ENCODE data around the gene POLR1D.

The POLR1D gene

DNA sequence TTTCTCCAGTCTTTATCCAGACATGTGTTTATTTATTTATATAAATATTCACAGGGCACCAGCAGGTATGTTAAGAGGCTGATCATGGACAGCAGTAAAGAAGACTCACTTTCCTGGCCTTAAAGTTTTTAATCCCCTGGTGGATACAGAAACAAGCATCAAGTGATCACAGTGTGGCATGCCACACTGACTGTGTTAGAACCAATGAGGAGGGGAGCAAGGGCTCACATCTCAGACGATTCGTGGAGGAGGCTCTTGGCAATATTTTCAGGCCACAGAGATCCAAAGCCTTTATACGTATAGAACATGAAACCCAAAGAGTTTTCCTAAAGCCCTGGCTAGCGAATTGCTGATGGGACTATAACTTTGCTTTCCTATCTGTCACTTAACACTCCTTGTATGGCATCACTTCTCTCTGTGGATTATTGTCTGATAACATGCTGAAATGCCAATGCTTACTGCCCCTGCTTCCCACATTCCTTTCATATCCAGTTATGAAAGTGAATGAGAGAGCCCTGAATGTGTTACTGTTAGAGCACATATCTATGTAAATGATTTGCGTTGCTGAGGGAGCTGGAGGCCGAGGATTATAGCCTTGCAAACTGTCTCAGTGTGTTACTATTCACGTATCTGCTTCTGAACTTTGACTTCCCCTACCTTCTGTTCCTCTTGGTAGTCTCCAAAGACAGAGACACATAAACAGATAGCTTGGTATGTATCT is 37.6 kb downstream of the POLR1D start:
- no peaks in the 10 kb centered on the region for H3K9me3 Mint-ChIP-seq
- DNase-seq (ENCODE audit: low spot score in 2 of 2) (no peak), ATAC-seq (ENCODE audit: low read depth) (no peak)
- peak overlapping the region; percentile 36 for H3K27ac Mint-ChIP-seq
- no peaks in the 10 kb centered on the region for H3K27me3 Mint-ChIP-seq
- H3K36me3 Mint-ChIP-seq: peaks cover 14% of the 10 kb centered on the region
- peaks cover 7% of the 10 kb centered on the region for H3K4me1 Mint-ChIP-seq
- no peak overlapping the region for H3K4me3 Mint-ChIP-seq

- H3K27ac Mint-ChIP-seq: no peak overlapping the region
- DNase-seq (ENCODE audit: low spot score in 2 of 2): no peak
- H3K4me3 Mint-ChIP-seq: no peak overlapping the region
- no peaks in the 10 kb centered on the region for H3K27me3 Mint-ChIP-seq
- H3K36me3 Mint-ChIP-seq: peaks cover 13% of the 10 kb centered on the region
- ATAC-seq (ENCODE audit: low read depth): no peak
- H3K4me1 Mint-ChIP-seq: peaks cover 4% of the 10 kb centered on the region
- no peaks in the 10 kb centered on the region for H3K9me3 Mint-ChIP-seq
Observed at GRCh38 chr13:27660511-27660910, 38.8 kb downstream of the POLR1D start.

DNA sequence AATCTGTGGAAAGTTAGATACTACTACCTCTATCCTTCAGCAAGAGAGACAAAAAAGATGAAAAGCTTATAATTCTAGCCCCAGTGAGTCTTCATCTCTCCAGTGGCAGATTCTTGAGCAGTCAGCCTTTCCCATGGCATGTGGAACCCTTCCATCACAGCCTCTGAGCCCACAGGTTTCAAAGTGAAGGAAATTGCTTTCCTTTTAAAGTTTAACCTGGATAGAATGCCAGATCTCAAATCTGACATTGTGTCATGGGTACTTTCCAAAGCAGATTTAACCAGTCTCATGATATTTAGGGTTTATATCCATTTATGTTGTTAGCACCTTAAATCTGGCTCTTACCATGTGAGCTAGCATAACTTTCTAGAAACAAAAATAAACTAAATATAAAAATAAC is 39.3 kb downstream of the POLR1D start:
- Mint-ChIP-seq H3K4me1 (peaks cover 2% of the 10 kb centered on the region), H3K9me3 (no peaks in the 10 kb centered on the region), H3K27me3 (no peaks in the 10 kb centered on the region), H3K36me3 (peaks cover 16% of the 10 kb centered on the region), H3K4me3 (no peak overlapping the region), H3K27ac (peak overlapping the region; percentile 49)
- ATAC-seq (ENCODE audit: low read depth): no peak
- DNase-seq (ENCODE audit: low spot score in 2 of 2): no peak

DNA sequence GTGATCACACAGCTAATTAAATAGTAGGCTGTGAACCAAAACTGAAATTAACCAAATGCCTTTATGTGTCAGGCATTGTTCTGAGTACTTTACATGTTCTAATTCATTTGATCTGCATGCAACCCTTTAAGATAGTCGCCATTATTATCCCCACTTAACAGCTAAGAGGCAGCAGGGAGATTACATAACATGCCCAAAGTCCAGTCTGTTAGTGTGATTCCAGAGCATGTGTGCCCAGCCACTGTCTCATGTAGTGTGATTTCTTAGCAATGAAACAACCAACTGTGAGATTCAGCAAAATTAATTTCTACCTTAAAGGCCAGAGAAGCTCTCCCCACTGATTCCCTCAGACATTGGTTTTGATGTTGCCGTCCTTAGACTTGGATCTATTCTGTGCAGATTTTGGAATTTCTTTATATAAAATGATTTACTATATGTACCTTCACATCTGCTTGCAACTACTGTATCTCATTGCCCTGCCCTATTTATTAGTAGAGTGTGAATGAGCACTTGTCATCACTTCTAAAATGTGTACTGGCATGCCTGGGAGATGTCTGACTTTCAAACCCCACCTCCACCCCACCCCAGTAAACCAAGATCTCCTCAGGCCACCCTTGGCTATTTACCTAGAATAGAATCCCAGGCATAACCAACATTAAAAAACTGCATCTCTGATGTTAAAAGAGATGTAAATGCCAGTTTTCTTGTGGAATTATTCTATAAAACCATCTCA is 41.2 kb downstream of the POLR1D start:
- no peak for DNase-seq (ENCODE audit: low spot score in 2 of 2)
- Mint-ChIP-seq H3K4me1 (peaks cover 2% of the 10 kb centered on the region), H3K27me3 (no peaks in the 10 kb centered on the region), H3K27ac (no peak overlapping the region), H3K36me3 (peaks cover 19% of the 10 kb centered on the region), H3K4me3 (no peak overlapping the region), H3K9me3 (no peaks in the 10 kb centered on the region)
- no peak for ATAC-seq (ENCODE audit: low read depth)

- Mint-ChIP-seq H3K36me3 (peaks cover 19% of the 10 kb centered on the region), H3K4me3 (no peak overlapping the region), H3K9me3 (no peaks in the 10 kb centered on the region), H3K4me1 (peaks cover 2% of the 10 kb centered on the region), H3K27me3 (no peaks in the 10 kb centered on the region), H3K27ac (peak overlapping the region; percentile 19)
- no peak for ATAC-seq (ENCODE audit: low read depth)
- DNase-seq (ENCODE audit: low spot score in 2 of 2): no peak
Observed at GRCh38 chr13:27663947-27664346, 42.3 kb downstream of the POLR1D start.

DNA sequence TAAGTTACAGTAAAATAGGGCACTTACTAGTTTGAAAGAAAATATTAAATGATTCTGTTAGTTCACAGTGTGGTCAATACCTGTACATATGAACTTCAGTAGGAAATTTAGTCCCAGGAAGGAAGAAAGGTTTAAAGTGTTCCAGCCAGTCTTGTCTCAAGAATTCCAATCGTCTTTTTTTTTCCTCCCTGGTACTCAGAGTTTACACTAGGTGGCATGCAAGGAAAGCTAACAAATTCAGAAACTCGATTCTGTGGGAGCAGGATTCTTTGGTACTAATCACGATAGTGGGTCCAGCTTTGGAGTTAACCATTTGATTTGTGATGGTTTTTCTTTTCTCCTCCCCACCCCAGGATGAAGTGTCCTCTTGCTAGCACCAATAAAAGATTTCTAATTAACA is 43.6 kb downstream of the POLR1D start:
- DNase-seq (ENCODE audit: low spot score in 2 of 2) (no peak), ATAC-seq (ENCODE audit: low read depth) (no peak)
- H3K9me3 Mint-ChIP-seq: no peaks in the 10 kb centered on the region
- no peaks in the 10 kb centered on the region for H3K27me3 Mint-ChIP-seq
- peaks cover 17% of the 10 kb centered on the region for H3K36me3 Mint-ChIP-seq
- H3K27ac Mint-ChIP-seq: no peak overlapping the region
- H3K4me3 Mint-ChIP-seq: no peak overlapping the region
- H3K4me1 Mint-ChIP-seq: peaks cover 2% of the 10 kb centered on the region

GRCh38 chr13:27665761-27666160 is 44.1 kb downstream of the POLR1D start:
- H3K27ac Mint-ChIP-seq: no peak overlapping the region
- no peaks in the 10 kb centered on the region for H3K27me3 Mint-ChIP-seq
- H3K36me3 Mint-ChIP-seq: peaks cover 15% of the 10 kb centered on the region
- H3K4me1 Mint-ChIP-seq: peaks cover under 1% of the 10 kb centered on the region
- no peak overlapping the region for H3K4me3 Mint-ChIP-seq
- DNase-seq (ENCODE audit: low spot score in 2 of 2) (no peak), ATAC-seq (ENCODE audit: low read depth) (no peak)
- no peaks in the 10 kb centered on the region for H3K9me3 Mint-ChIP-seq

DNA sequence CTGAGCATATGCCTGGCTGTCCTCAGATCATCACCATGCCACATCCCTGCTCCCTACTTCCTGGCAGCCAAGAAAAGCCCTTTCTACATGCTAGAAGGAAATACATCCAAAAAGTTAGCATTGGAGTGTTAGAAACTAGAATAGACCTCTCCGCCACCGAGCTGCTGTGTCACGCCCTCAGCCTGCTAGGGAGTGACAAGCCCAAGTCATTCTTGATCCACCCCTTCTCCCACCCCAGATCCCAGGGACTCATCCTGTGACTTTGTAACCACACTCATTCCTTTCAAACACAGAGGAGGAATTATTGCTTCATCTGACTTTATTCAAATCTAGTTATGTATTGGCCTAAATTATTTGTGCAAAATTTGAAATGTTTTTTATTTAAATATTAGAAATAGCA is 45.3 kb downstream of the POLR1D start:
- Mint-ChIP-seq H3K27me3 (no peaks in the 10 kb centered on the region), H3K4me1 (no peaks in the 10 kb centered on the region), H3K9me3 (no peaks in the 10 kb centered on the region), H3K4me3 (no peak overlapping the region), H3K27ac (no peak overlapping the region), H3K36me3 (peaks cover 11% of the 10 kb centered on the region)
- ATAC-seq (ENCODE audit: low read depth) (no peak), DNase-seq (ENCODE audit: low spot score in 2 of 2) (no peak)

- no peak overlapping the region for H3K4me3 Mint-ChIP-seq
- H3K27me3 Mint-ChIP-seq: no peaks in the 10 kb centered on the region
- no peak for DNase-seq (ENCODE audit: low spot score in 2 of 2)
- H3K36me3 Mint-ChIP-seq: peaks cover 11% of the 10 kb centered on the region
- H3K4me1 Mint-ChIP-seq: no peaks in the 10 kb centered on the region
- no peak overlapping the region for H3K27ac Mint-ChIP-seq
- no peak for ATAC-seq (ENCODE audit: low read depth)
- no peaks in the 10 kb centered on the region for H3K9me3 Mint-ChIP-seq
Observed at GRCh38 chr13:27667946-27668345, 46.3 kb downstream of the POLR1D start.

DNA sequence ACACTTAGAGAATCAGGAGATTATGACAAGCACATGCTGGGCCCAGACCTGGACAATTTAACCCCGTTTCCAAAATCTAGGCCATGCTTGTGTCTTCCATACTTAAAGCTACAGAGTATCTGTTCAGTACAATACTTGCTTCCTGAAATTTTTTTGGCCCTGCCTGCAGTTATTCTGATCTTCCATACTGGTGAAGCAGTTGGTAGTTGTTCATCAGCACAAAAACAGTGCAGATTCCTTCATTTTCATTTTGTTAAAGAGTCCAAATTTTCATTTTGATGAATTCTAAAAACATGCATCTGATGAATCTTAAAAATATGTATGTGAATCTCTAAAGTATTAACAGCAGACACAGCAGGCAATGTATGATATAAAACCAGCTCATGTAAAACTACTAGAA is 49.2 kb downstream of the POLR1D start:
- Mint-ChIP-seq H3K9me3 (no peaks in the 10 kb centered on the region), H3K4me1 (no peaks in the 10 kb centered on the region), H3K4me3 (no peak overlapping the region), H3K27me3 (no peaks in the 10 kb centered on the region), H3K27ac (no peak overlapping the region), H3K36me3 (peaks cover 7% of the 10 kb centered on the region)
- no peak for DNase-seq (ENCODE audit: low spot score in 2 of 2)
- no peak for ATAC-seq (ENCODE audit: low read depth)

DNA sequence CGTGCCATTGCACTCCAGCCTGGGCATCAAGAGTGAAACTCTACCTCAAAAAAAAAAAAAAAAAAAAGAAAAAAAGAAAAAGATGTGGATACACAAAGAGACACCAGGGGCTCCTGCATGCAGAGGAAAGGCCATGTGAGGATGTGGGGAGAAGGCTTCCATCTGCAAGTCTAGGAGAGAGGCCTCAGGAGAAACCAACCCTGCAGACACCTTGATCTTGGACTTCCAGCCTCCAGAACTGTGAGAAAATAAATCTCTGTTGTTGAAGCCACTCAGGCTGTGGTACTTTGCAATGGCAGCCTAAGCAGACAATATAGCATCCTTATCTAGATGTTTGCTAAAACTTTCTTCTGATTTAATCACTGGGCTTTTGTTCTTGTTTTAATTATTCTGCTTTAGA is 50.3 kb downstream of the POLR1D start:
- no peak for DNase-seq (ENCODE audit: low spot score in 2 of 2)
- H3K27ac Mint-ChIP-seq: no peak overlapping the region
- ATAC-seq (ENCODE audit: low read depth): no peak
- no peak overlapping the region for H3K4me3 Mint-ChIP-seq
- no peaks in the 10 kb centered on the region for H3K4me1 Mint-ChIP-seq
- peaks cover under 1% of the 10 kb centered on the region for H3K36me3 Mint-ChIP-seq
- H3K27me3 Mint-ChIP-seq: peaks cover 3% of the 10 kb centered on the region
- no peaks in the 10 kb centered on the region for H3K9me3 Mint-ChIP-seq
